ENCODE data around the gene PLCB2.

PLCB2 gene

DNA sequence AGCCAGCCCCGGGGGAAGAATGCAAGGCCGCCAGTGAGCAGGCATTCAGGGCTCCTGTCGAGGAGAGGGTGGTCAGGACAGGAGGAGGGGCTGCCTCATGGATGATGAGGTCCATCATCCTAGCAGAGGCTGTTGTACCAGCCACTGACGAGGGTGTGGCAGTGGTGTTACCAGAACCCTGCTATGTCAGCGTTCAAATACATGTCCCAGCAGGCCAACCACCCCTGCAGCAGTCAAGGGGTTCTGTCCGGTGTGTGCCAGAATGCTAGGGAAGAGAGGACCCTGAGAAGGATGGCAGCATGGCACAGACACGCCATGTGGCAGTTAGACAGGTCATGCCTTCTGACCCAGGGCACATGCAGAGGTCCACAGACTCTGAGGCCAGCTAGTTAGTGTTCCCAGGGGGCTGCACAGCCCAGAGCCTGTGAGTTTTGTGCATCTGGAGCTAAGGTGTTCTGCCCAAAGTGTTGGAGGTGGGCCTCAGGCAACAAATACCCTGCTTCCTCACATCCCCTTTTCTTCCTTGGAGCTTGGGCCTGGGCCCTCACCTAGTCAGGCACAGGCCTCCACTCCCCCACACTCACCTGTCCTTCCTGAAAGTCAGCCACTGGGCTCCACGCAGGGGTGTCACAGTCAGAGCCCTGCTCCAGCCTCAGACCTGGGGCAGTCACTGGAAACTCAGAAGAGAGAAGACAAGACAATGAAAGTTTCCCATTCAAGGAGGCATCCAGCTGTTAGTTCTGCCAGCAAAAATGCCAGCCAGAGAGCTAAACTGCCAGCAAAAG, 61.0 kb downstream of the PLCB2 start:
- Histone ChIP-seq H3K36me3 (ENCODE audit: insufficient read depth, low read length) (no peaks in the 10 kb centered on the region), H3K9me3 (ENCODE audit: insufficient read depth, low read depth, low read length) (no peaks in the 10 kb centered on the region), H3K27me3 (ENCODE audit: insufficient read depth, low read length, poor library complexity, severe bottlenecking) (no peaks in the 10 kb centered on the region), H2AFZ (ENCODE audit: low read length) (no peak overlapping the region), H3K79me2 (ENCODE audit: insufficient read depth, low read length) (no peaks in the 10 kb centered on the region), H3K9me2 (replicated peaks; ENCODE audit: low read depth, low read length) (no peaks in the 10 kb centered on the region), H3K4me3 (ENCODE audit: low read length, poor library complexity, severe bottlenecking) (no peak overlapping the region), H3F3A (ENCODE audit: low read depth) (no peaks in the 10 kb centered on the region), H3K4me2 (ENCODE audit: low read depth, low read length, poor library complexity, severe bottlenecking) (no peak overlapping the region), H3K4me1 (ENCODE audit: insufficient read depth, low read length, poor library complexity, severe bottlenecking) (no peaks in the 10 kb centered on the region), H3K9ac (ENCODE audit: low read depth, low read length, poor library complexity, severe bottlenecking) (no peak overlapping the region), H4K20me1 (ENCODE audit: insufficient read depth, low read length, poor library complexity, severe bottlenecking) (no peaks in the 10 kb centered on the region)
- TF ChIP-seq, protein P1, sequence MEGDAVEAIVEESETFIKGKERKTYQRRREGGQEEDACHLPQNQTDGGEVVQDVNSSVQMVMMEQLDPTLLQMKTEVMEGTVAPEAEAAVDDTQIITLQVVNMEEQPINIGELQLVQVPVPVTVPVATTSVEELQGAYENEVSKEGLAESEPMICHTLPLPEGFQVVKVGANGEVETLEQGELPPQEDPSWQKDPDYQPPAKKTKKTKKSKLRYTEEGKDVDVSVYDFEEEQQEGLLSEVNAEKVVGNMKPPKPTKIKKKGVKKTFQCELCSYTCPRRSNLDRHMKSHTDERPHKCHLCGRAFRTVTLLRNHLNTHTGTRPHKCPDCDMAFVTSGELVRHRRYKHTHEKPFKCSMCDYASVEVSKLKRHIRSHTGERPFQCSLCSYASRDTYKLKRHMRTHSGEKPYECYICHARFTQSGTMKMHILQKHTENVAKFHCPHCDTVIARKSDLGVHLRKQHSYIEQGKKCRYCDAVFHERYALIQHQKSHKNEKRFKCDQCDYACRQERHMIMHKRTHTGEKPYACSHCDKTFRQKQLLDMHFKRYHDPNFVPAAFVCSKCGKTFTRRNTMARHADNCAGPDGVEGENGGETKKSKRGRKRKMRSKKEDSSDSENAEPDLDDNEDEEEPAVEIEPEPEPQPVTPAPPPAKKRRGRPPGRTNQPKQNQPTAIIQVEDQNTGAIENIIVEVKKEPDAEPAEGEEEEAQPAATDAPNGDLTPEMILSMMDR (conservative IDR thresholded peaks at IDR 0.05; ENCODE audit: low read length) = no peak
- TF ChIP-seq EZH2phosphoT487 (IDR thresholded peaks at IDR 0.05; ENCODE audit: borderline replicate concordance) = no peak

DNA sequence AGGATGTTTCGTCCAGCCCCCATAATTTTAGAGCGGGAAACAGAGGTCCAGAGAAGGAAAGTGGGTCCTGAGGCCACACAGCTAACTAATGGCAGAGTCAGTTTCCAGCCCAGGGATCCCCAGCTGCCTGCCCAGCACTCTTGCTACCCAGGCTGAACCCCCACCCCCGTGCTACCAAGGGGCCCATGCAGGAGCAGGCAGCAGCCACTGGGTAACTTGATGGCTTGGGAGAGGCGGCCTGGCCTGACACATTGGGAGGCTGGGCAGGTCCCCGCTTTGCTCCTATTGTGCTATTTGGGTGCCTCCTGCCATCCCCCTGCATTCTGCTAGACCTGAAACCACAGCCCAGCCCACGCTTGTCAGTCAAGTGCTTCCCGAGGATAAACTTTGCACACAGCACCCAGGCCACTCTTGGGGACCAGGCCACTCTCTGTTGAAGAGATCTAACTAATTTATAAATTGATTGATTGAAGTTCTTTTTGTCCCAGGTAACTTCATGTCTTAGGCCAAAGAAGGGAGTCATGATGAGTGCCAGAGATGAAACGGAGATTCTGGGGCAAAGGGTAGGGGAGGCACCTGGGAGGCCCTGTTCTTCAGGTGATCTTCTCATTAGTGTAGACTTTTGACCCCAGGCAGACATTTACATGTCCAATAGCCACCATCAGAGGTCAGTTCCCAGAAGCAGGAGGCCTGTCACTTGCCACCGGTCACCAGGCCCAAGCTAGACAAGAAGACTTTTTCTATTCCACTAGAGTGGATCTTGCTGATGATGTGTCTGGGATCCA, 61.9 kb downstream of the PLCB2 start:
- no peaks in the 10 kb centered on the region for H3K36me3 ChIP-seq (ENCODE audit: insufficient read depth, low read length)
- H3K4me2 ChIP-seq (ENCODE audit: low read depth, low read length, poor library complexity, severe bottlenecking) = no peak overlapping the region
- TF ChIP-seq EZH2phosphoT487 (IDR thresholded peaks at IDR 0.05; ENCODE audit: borderline replicate concordance) = no peak
- TF ChIP-seq, protein P1 (conservative IDR thresholded peaks at IDR 0.05; ENCODE audit: low read length) = no peak
- H3F3A ChIP-seq (ENCODE audit: low read depth) = no peaks in the 10 kb centered on the region
- no peak overlapping the region for H3K4me3 ChIP-seq (ENCODE audit: low read length, poor library complexity, severe bottlenecking)
- H3K9ac ChIP-seq (ENCODE audit: low read depth, low read length, poor library complexity, severe bottlenecking) = no peak overlapping the region
- no peaks in the 10 kb centered on the region for H3K79me2 ChIP-seq (ENCODE audit: insufficient read depth, low read length)
- no peaks in the 10 kb centered on the region for H3K9me3 ChIP-seq (ENCODE audit: insufficient read depth, low read depth, low read length)
- no peaks in the 10 kb centered on the region for H4K20me1 ChIP-seq (ENCODE audit: insufficient read depth, low read length, poor library complexity, severe bottlenecking)
- H3K27me3 ChIP-seq (ENCODE audit: insufficient read depth, low read length, poor library complexity, severe bottlenecking) = no peaks in the 10 kb centered on the region
- H2AFZ ChIP-seq (ENCODE audit: low read length) = no peak overlapping the region
- H3K4me1 ChIP-seq (ENCODE audit: insufficient read depth, low read length, poor library complexity, severe bottlenecking) = no peaks in the 10 kb centered on the region
- H3K9me2 ChIP-seq (replicated peaks; ENCODE audit: low read depth, low read length) = no peaks in the 10 kb centered on the region

DNA sequence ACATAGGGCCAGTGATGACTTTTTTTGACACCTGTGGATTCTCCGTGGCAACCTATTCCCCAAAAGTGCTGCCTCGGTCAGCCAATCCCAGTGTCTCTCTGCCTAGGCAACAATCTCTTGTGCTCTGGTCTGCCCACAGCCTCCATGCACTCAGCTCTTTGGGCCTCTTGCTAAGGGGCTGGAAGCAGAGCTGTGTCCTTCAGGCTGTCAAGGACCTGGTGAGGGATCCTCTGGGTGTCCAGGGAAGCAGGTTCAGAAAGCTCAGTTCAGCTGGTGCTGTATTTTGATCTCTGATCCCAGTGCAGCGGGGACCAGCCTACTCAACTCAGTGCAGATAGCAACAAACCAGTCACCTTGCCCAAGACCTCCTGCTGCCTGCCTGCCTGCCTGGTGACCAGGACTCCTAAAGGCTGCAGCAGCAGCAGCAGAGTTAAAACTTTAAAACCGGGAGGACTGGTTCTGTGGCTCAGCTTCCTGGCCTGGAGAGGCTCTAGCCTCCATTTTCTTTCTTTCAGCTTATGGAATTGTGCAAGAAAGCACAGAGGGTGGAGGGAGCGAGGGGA, 62.7 kb downstream of the PLCB2 start:
- no peaks in the 10 kb centered on the region for H3K9me2 ChIP-seq (replicated peaks; ENCODE audit: low read depth, low read length)
- no peaks in the 10 kb centered on the region for H3K27me3 ChIP-seq (ENCODE audit: insufficient read depth, low read length, poor library complexity, severe bottlenecking)
- H3K4me2 ChIP-seq (ENCODE audit: low read depth, low read length, poor library complexity, severe bottlenecking) = no peak overlapping the region
- H3K4me3 ChIP-seq (ENCODE audit: low read length, poor library complexity, severe bottlenecking) = no peak overlapping the region
- no peaks in the 10 kb centered on the region for H3K9me3 ChIP-seq (ENCODE audit: insufficient read depth, low read depth, low read length)
- no peaks in the 10 kb centered on the region for H3K4me1 ChIP-seq (ENCODE audit: insufficient read depth, low read length, poor library complexity, severe bottlenecking)
- H3K9ac ChIP-seq (ENCODE audit: low read depth, low read length, poor library complexity, severe bottlenecking) = no peak overlapping the region
- no peaks in the 10 kb centered on the region for H3K36me3 ChIP-seq (ENCODE audit: insufficient read depth, low read length)
- H3K79me2 ChIP-seq (ENCODE audit: insufficient read depth, low read length) = no peaks in the 10 kb centered on the region
- no peak overlapping the region for H2AFZ ChIP-seq (ENCODE audit: low read length)
- no peaks in the 10 kb centered on the region for H4K20me1 ChIP-seq (ENCODE audit: insufficient read depth, low read length, poor library complexity, severe bottlenecking)
- no peaks in the 10 kb centered on the region for H3F3A ChIP-seq (ENCODE audit: low read depth)
- TF ChIP-seq, protein P1 (conservative IDR thresholded peaks at IDR 0.05; ENCODE audit: low read length) = no peak
- no peak for TF ChIP-seq EZH2phosphoT487 (IDR thresholded peaks at IDR 0.05; ENCODE audit: borderline replicate concordance)

All from Loucy (cell line).